ENCODE results near the gene VWDE. TPM values are rescaled to one million over a fixed set of nuclear protein-coding genes. Genes with fewer than 3 reads are reported as not detected.

Gene VWDE
- total and polyA plus RNA-seq, 2 of the 8 experiments (the other 6 are each of a cell fraction or from before 2014, with no cell fraction given): 11.0 to 21.2 TPM

DNA sequence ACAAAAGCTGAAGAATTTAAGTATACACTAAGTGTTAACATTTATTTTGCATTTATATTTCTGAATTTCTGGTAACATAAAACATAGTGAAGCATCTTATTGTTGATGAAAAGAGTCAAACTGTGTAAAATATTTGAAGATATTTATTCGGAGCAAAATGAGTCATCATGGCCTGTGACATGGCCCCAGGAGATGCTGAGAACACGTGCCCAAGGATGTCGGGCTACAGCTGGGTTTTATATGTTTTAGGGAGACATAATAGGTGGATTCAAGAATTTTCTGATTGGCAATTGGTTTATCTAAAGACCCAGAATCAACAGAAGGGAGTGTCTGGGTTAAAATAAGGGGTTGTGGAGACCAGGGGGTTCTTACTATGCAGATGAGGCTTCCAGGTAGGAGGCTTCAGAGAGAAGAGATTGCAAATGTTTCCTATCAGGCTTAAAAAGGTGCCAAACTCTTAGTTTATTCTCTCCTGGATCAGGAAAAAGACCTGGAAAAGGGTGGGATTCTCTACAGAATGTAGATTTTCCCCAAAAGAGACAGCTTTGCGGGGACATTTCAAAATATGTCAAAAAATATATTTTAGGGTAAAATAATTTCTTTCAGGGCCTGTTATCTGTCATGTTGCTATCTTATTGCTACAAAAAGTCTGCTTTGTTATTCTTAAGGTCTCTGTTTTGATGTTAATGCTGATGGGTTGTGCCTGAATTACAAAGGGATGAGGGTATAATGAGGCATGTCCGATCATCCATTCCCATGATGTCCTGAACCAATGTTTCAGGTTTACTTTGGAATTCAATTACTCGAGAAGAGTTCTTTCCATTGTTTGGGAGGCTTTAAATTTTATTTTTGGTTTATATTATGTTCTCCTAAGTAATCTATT is 74.5 kb downstream of the VWDE start:
- H2AFZ ChIP-seq (ENCODE audit: low read length): no peak overlapping the region
- H3K4me1 ChIP-seq (replicated peaks in 1 of 4; ENCODE audit: control insufficient read depth in 3 of 4, insufficient read depth in 4 of 4, low read length in 3 of 4): peaks cover 0 to 8% (median 6%) of the 10 kb centered on the region in 4 experiments; a peak in 4 of 7 replicates
- no peak overlapping the region for H4K8ac ChIP-seq (ENCODE audit: extremely low read depth, insufficient read depth, low read length)
- no peaks in the 10 kb centered on the region for H3K9me3 ChIP-seq (ENCODE audit: insufficient read depth in 2 of 2, low read depth in 1 of 2, low read length in 1 of 2)
- ChIA-PET POLR2A (ENCODE audit: partially characterized antibody) (no interaction called here), CTCF (ENCODE audit: partially characterized antibody) (interaction anchor here (0.7 to 2.0 kb wide), 4 partner anchors 106 to 500 kb away, joined by 3 to 7 read pairs (median 6); no protein-coding TSS in a partner anchor)
- no peak overlapping the region for H4K91ac ChIP-seq (replicated peaks; ENCODE audit: insufficient read length, low read length)
- H4K5ac ChIP-seq (ENCODE audit: insufficient read length, low read depth, low read length): peak overlapping the region; percentile 46
- H3K36me3 ChIP-seq (ENCODE audit: control insufficient read depth in 2 of 4, insufficient read depth in 4 of 4, low read length in 3 of 4): peaks cover 0 to 10% (median 0%) of the 10 kb centered on the region in 4 experiments; a peak in 3 of 8 replicates
- no peak overlapping the region for H2BK15ac ChIP-seq (ENCODE audit: low read length)
- no peak overlapping the region for H3K9ac ChIP-seq (replicated peaks in 1 of 4; ENCODE audit: extremely low read depth in 1 of 4, low read depth in 3 of 4, low read length in 3 of 4)
- H2BK12ac ChIP-seq (ENCODE audit: low read depth, low read length): no peak overlapping the region
- no peak overlapping the region for H2BK20ac ChIP-seq (ENCODE audit: low read length)
- peak; percentile 85 for FAIRE-seq
- no peak overlapping the region for H3K27ac ChIP-seq (ENCODE audit: low read depth, low read length)
- no peak overlapping the region for H3K56ac ChIP-seq (replicated peaks; ENCODE audit: insufficient read length, low read depth, low read length)
- no peaks in the 10 kb centered on the region; a peak in 1 of 4 replicates for H3K79me2 ChIP-seq (ENCODE audit: control insufficient read depth in 1 of 2, insufficient read depth in 2 of 2, low read length in 2 of 2)
- H3K23me2 ChIP-seq (ENCODE audit: low read depth, low read length): no peaks in the 10 kb centered on the region
- no peak for DNase-seq (ENCODE audit: low read depth in 1 of 2, low spot score in 2 of 2)
- H4K20me1 ChIP-seq (replicated peaks in 1 of 2; ENCODE audit: control insufficient read depth in 1 of 2, insufficient read depth in 2 of 2, low read length in 2 of 2): no peaks in the 10 kb centered on the region
- H3K18ac ChIP-seq (ENCODE audit: extremely low read depth, low read length): no peak overlapping the region; the same call in 1 of the 2 replicates
- no peak overlapping the region for H3K23ac ChIP-seq (ENCODE audit: insufficient read length)
- no peaks in the 10 kb centered on the region for H3K79me1 ChIP-seq (ENCODE audit: low read depth, low read length)
- peak overlapping the region in 1 of 4 experiments; percentile 23; a peak in 1 of 8 replicates for H3K4me3 ChIP-seq (ENCODE audit: extremely low read depth in 1 of 4, insufficient read depth in 2 of 4, low read depth in 3 of 4, low read length in 4 of 4)
- no peak overlapping the region for H2AK5ac ChIP-seq (ENCODE audit: low read depth, low read length)
- 17% methylated on average over 6 of the region's 6 CpGs; no CpG with 5 or more reads in 1 of the 2 experiments for WGBS, 2 experiments (ENCODE audit: extremely low coverage in 1 of 2, insufficient coverage in 1 of 2, insufficient read length in 1 of 2, insufficient replicate concordance in 2 of 2, low coverage in 1 of 2, low lambda C conversion rate in 2 of 2, missing lambda C conversion rate in 1 of 2)
- H3K4ac ChIP-seq (replicated peaks; ENCODE audit: insufficient read length, low read depth, low read length): no peak overlapping the region
- no peak overlapping the region for H3K14ac ChIP-seq (ENCODE audit: insufficient read length)
- peak overlapping the region in 1 of 2 experiments; percentile 31; a peak in 2 of 4 replicates for H3K4me2 ChIP-seq (ENCODE audit: insufficient read depth in 1 of 2, low read depth in 2 of 2, low read length in 2 of 2)
- H2BK120ac ChIP-seq (replicated peaks; ENCODE audit: low read depth, low read length): no peak overlapping the region
- no peak overlapping the region for H2BK5ac ChIP-seq (ENCODE audit: low read depth, low read length)
- H3K27me3 ChIP-seq (replicated peaks in 1 of 4; ENCODE audit: control insufficient read depth in 3 of 4, extremely low read depth in 1 of 4, insufficient read depth in 3 of 4, low read length in 3 of 4): no peaks in the 10 kb centered on the region
- TF ChIP-seq CEBPB (IDR thresholded peaks at IDR 0.05; ENCODE audit: low read depth, low read length) (no peak), KDM4A (IDR thresholded peaks at IDR 0.05; ENCODE audit: low read depth, low read length, severe bottlenecking) (no peak), CHD1 (IDR thresholded peaks at IDR 0.05; ENCODE audit: low read depth, low read length) (no peak), SAP30 (IDR thresholded peaks at IDR 0.05; ENCODE audit: insufficient read depth, insufficient replicate concordance, low read length) (no peak), SIRT6 (IDR thresholded peaks at IDR 0.05; ENCODE audit: low read length) (no peak), SIN3A (conservative IDR thresholded peaks at IDR 0.05 in 1 of 2, IDR thresholded peaks at IDR 0.05 in 1 of 2; ENCODE audit: low read depth in 1 of 2, low read length in 2 of 2) (no peak), NANOG (IDR thresholded peaks at IDR 0.05; ENCODE audit: insufficient read depth, low read depth, low read length, poor library complexity, severe bottlenecking) (peak; percentile 33), SUZ12 (IDR thresholded peaks at IDR 0.05; ENCODE audit: low read length) (no peak), RNF2 (IDR thresholded peaks at IDR 0.05; ENCODE audit: borderline replicate concordance, low read depth, low read length, missing control alignments, poor library complexity, severe bottlenecking) (no peak)
- TF ChIP-seq, protein P1, sequence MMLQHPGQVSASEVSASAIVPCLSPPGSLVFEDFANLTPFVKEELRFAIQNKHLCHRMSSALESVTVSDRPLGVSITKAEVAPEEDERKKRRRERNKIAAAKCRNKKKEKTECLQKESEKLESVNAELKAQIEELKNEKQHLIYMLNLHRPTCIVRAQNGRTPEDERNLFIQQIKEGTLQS (IDR thresholded peaks at IDR 0.05; ENCODE audit: insufficient read depth, low read depth, low read length): no peak

Measured in H1 (cell line).